IPS-18a (cell line): ENCODE measurements around the gene DCUN1D1.

ENCODE experiments used
- H3K27ac ChIP-seq: one replicate; pipeline ENCODE4 v1.5.1; 2013; ENCODE audit warnings: low read length
- H3K27me3 ChIP-seq: one replicate; pipeline ENCODE4 v1.6.1; 2013; ENCODE audit warnings: mild to moderate bottlenecking, low read length; ENCODE audit not compliant: control insufficient read depth, insufficient read depth
- H3K36me3 ChIP-seq: one replicate; pipeline ENCODE4 v1.6.1; 2013; ENCODE audit warnings: low read depth, low read length; ENCODE audit not compliant: control insufficient read depth
- H3K4me1 ChIP-seq: one replicate; pipeline ENCODE4 v1.6.1; 2013; ENCODE audit warnings: low read depth, low read length; ENCODE audit not compliant: control insufficient read depth
- H3K4me3 ChIP-seq: one replicate; pipeline ENCODE4 v1.5.1; 2013; ENCODE audit warnings: low read length
- H3K9ac ChIP-seq: one replicate; pipeline ENCODE4 v1.6.1; 2013; ENCODE audit warnings: mild to moderate bottlenecking, low read length, moderate library complexity
- H3K9me3 ChIP-seq: one replicate; pipeline ENCODE4 v1.6.1; 2013; ENCODE audit warnings: low read depth, low read length; ENCODE audit not compliant: control insufficient read depth

DCUN1D1 gene

DNA sequence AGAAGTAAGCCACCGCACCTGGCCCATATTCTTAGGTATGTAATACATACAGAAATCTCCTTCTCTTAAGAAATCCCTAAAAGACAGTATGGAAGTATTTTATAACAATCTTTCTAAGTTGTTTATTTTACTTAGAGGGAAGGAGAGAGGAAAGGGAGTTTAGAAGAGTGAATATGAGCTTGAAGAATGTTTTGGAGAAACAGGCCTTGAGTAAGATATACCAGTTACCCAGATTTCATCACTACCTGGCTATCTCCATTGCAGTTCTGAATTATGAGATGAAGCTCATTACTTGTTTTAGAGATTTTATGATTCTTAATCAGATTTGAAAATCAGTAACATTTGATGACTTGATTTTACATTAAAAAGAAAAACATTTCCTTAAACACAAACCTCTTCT lies 71.9 kb downstream of the DCUN1D1 start:
- H3K27ac ChIP-seq = no peak overlapping the region
- H3K9ac ChIP-seq = no peak overlapping the region

DNA sequence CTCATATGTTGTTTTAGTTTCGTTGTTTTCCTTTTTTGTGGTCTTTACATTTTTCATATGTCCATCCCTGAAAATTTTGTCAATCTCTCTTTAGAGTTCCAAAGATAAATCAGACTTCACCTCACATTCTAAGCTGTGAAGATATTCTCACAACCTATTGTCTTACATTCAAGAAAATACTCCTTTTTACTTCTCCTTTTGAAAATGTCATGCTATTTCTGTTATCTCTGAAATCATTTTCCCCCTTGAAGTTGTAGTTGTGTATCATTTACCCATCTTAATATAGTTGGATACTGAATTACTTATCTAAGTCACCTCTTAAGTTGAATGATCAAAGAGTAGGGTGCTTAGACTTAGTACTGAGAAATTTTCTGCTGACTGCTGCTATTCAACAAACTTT lies 74.3 kb downstream of the DCUN1D1 start:
- Histone ChIP-seq H3K27ac (no peak overlapping the region), H3K9ac (no peak overlapping the region), H3K36me3 (no peaks in the 10 kb centered on the region)

More for the DNA sequence above, 71.9 kb downstream of the DCUN1D1 start:
- Histone ChIP-seq H3K9me3 (no peaks in the 10 kb centered on the region), H3K4me1 (no peaks in the 10 kb centered on the region), H3K36me3 (no peaks in the 10 kb centered on the region), H3K27me3 (no peaks in the 10 kb centered on the region), H3K4me3 (no peak overlapping the region)

DNA sequence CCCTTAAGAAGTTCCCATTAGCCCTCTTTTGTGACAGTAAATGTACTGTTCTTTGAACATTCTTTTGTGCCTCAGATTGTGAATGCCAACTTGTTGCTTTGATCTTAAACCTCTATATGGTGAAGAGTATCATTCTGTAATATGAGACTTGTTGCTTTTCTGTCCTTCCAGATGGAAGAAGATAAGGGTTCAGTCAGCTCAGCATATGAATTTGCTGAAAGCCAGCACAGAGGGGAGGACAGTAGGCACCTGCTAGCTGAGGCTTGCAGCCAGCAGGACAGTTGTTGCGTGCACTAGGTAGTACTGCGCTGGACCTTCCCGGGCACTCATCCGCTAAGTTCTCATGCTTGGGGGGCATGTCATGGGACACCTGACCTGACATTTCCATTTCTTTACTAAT lies 74.7 kb downstream of the DCUN1D1 start:
- no peaks in the 10 kb centered on the region for H3K36me3 ChIP-seq
- no peak overlapping the region for H3K4me3 ChIP-seq
- no peak overlapping the region for H3K27ac ChIP-seq
- no peak overlapping the region for H3K9ac ChIP-seq
- H3K4me1 ChIP-seq = no peaks in the 10 kb centered on the region
- no peaks in the 10 kb centered on the region for H3K9me3 ChIP-seq
- H3K27me3 ChIP-seq = no peaks in the 10 kb centered on the region

More for the DNA sequence above, 74.3 kb downstream of the DCUN1D1 start:
- no peaks in the 10 kb centered on the region for H3K9me3 ChIP-seq
- no peaks in the 10 kb centered on the region for H3K27me3 ChIP-seq
- no peak overlapping the region for H3K4me3 ChIP-seq
- no peaks in the 10 kb centered on the region for H3K4me1 ChIP-seq

DNA sequence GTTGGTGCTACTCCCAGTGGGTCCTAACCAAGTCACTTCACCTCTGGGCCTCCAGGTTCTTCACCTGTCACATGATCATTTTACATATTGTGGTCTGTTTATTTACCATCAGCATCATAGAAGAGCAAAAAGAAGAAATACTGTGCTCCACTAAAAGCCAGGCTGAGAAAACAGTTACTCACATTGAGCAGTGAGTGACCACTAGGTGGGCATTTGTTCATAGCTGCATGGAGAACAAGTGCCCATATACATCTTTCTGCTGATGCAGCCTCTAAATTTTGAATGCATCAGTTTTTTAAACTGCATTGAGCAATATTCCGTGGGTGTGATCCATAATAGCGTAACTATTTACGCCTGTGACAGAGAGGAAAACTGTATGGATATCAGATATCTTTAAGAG lies 76.2 kb downstream of the DCUN1D1 start:
- H3K36me3 ChIP-seq = no peaks in the 10 kb centered on the region
- no peak overlapping the region for H3K4me3 ChIP-seq
- no peaks in the 10 kb centered on the region for H3K27me3 ChIP-seq
- H3K27ac ChIP-seq = no peak overlapping the region
- H3K9me3 ChIP-seq = no peaks in the 10 kb centered on the region
- no peaks in the 10 kb centered on the region for H3K4me1 ChIP-seq
- H3K9ac ChIP-seq = no peak overlapping the region

DNA sequence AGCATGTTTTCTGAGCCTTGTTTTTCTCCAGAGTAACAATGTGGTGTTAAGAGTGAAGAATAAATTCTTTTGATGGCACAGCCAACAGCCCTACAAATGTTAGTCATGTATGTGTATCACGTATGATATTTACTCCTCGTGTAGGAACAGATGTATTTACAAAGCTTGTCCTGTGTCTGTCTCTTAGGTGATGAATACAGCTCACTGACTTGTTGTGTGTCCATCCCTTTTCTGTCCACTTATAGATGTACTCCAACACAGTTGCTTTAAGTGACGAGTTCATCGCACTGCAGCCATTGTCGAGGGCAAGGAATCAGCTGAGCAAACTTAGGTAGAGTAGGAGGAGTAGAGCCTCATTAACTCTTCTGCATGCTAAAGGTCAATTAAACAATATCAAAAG lies 78.1 kb downstream of the DCUN1D1 start:
- H3K4me3 ChIP-seq = no peak overlapping the region
- no peaks in the 10 kb centered on the region for H3K9me3 ChIP-seq
- H3K9ac ChIP-seq = no peak overlapping the region
- H3K27me3 ChIP-seq = no peaks in the 10 kb centered on the region
- no peaks in the 10 kb centered on the region for H3K36me3 ChIP-seq
- no peaks in the 10 kb centered on the region for H3K4me1 ChIP-seq
- no peak overlapping the region for H3K27ac ChIP-seq

DNA sequence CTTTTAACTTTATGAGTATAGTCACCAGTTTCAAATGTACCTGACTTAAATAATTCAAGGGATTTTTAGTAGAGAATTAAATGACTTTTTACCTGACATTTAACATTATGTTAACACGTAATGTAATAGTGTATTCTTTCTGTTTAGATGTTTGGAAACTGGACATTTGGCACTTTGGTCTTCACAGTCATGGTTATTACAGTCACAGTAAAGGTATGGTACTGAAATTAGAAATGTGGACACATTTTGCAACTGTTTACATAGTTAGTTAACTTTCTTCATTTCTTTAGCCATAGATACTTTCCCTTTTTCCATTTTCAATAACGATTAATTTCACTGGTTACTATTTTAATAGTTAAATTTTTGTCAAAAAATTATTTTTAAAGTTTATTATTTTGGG lies 83.8 kb downstream of the DCUN1D1 start:
- H3K27ac ChIP-seq = no peak overlapping the region
- no peaks in the 10 kb centered on the region for H3K9me3 ChIP-seq
- no peaks in the 10 kb centered on the region for H3K27me3 ChIP-seq
- no peak overlapping the region for H3K4me3 ChIP-seq
- no peaks in the 10 kb centered on the region for H3K4me1 ChIP-seq
- no peak overlapping the region for H3K9ac ChIP-seq
- H3K36me3 ChIP-seq = no peaks in the 10 kb centered on the region

DNA sequence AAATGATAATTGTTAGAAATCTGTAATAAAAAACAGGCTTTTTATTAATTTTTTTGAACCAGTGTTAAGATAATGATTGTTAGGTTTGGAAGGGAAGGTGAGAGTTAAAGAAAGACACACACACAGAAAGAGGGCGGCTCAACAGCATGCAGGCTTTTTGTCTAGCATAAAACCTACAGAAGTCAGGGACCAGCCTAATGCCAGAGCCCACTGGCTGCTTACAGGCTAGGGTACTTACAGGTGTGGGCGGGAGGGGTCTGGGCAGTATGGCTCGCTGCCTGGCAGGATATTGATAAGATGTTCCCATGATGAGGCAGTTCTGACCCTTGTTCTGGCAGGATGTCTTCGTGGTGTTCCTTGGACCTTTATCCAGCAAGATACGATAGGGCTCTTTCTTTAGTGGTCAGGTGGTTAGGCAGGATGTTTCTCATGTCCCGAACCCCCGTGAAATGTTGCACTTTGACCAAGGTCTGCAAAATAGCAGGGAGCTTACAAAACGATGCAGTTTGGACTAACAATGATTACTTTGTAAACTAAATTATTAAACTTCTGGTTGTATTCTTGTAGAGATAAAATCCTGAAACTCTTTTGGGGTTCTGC lies 84.7 kb downstream of the DCUN1D1 start:
- H3K9me3 ChIP-seq = no peaks in the 10 kb centered on the region
- H3K27ac ChIP-seq = no peak overlapping the region
- no peak overlapping the region for H3K4me3 ChIP-seq
- no peak overlapping the region for H3K9ac ChIP-seq
- H3K4me1 ChIP-seq = no peaks in the 10 kb centered on the region
- H3K27me3 ChIP-seq = no peaks in the 10 kb centered on the region
- H3K36me3 ChIP-seq = no peaks in the 10 kb centered on the region

DNA sequence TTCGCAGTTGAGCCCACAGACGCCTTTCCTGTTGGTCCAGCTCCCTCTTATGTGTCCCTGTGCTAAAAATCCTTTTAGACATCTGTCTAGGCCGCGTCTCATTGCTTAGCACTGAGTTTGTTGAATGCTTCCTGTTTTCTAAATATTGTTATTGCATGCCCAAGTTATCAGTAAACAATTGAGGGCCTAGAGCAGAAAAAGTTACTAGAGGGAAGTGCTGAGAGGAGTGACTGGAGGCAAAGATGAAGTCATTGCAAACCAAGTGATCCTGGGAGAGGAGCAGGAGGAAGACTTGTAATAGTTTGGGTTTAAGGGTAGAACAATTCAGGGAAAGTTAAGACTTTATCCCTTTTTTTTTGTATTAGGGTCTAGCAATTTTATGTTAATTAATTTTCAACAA lies 88.1 kb downstream of the DCUN1D1 start:
- Histone ChIP-seq H3K4me3 (no peak overlapping the region), H3K9me3 (no peaks in the 10 kb centered on the region), H3K27ac (no peak overlapping the region), H3K36me3 (no peaks in the 10 kb centered on the region), H3K27me3 (no peaks in the 10 kb centered on the region), H3K9ac (no peak overlapping the region), H3K4me1 (no peaks in the 10 kb centered on the region)

DNA sequence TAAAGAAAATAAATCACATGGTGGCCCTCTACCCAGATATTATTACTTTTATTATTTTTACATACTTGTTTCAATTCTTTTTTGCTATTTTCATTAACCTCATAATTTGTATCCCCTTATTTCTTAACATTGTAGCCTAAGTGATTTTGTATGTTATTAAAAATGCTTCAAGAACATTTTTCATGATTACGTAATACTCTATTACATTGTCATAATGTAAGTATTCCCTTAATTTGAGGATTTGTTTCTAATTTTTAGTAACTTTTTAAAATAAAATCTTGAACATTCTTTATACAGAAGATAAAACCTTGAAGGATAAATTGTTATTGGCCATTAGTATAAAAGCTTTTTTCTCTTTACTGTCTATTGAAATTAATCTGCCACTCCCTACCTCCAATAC lies 89.0 kb downstream of the DCUN1D1 start:
- no peaks in the 10 kb centered on the region for H3K27me3 ChIP-seq
- no peak overlapping the region for H3K9ac ChIP-seq
- H3K27ac ChIP-seq = no peak overlapping the region
- no peak overlapping the region for H3K4me3 ChIP-seq
- no peaks in the 10 kb centered on the region for H3K9me3 ChIP-seq
- no peaks in the 10 kb centered on the region for H3K36me3 ChIP-seq
- H3K4me1 ChIP-seq = no peaks in the 10 kb centered on the region

DNA sequence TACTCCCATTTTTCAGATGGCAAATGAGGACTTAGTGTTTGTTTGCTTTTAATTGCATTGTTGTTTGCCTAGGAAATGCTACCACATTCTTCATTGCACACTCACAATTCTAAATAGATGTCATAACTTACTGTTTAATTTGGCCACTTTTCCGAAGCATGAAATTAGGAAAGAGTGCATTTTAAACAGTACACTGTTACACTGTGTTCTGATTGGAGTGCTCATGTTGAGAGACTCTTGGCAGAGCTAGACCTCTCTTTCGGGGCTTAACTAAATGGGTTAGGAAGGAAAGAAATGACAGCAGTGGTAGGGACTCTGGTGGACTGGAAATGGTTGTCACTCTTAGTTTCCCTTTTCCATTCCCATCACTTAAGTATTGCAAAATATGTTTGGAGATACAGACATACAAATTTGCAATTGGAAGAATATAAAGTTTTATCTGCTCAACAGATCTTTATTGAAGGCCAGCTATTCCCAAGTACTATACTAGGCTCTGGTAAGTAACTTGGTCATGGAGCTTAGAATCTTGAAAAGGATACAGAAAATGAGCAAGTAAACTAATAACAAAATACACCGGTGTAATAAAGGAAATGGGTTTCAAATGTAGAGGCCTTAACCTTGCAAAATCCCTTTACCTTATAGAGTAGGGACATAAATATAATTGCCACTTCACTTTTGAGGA lies 90.2 kb downstream of the DCUN1D1 start:
- H3K27me3 ChIP-seq = no peaks in the 10 kb centered on the region
- H3K9ac ChIP-seq = no peak overlapping the region
- peaks cover 2% of the 10 kb centered on the region for H3K36me3 ChIP-seq
- no peak overlapping the region for H3K4me3 ChIP-seq
- no peak overlapping the region for H3K27ac ChIP-seq
- H3K9me3 ChIP-seq = no peaks in the 10 kb centered on the region
- H3K4me1 ChIP-seq = no peaks in the 10 kb centered on the region
